Right lobe of liver (tissue), 5 donors: ENCODE results near the gene ZNF383. TPM values are rescaled to one million over a fixed set of nuclear protein-coding genes. Genes with fewer than 3 reads are reported as not detected.

ENCODE experiments used
- total RNA-seq, 6 experiments: library from RNA; depleted of rRNA in 2 of 6; stranded (reverse); fragments of >200 nt in 2 of 6; fragmentation: NEBNext Ultra II Directional in 3 of 6; extraction: Animal tissue kit (Norgen Biotek cat#: 25700) in 3 of 6; gene quantifications; one replicate each; pipeline versions ENCODE4 v1.1.0 to v1.2.4, GENCODE V29; 2016 to 2023
- donor health status: DM: no; HTN: no; CAD: no.
- donor health status: DM: no; HTN: no; CAD: no.
- donor health status: DM: no; HTN: yes; CAD: no.
- donor health status: DM: no; HTN: yes; CAD: no.

Gene ZNF383
- total RNA-seq, 6 experiments from 2014 or later = 2.5 to 4.4 (median 2.7) TPM

Other genes with a start within 250 kb of the ZNF383 start
- gene ZNF420, start 139.8 kb upstream of the ZNF383 start, total RNA-seq = 1 to 10 TPM; 1.9 to 5.3 (median 3.5) TPM
- 1 to 10 TPM; 2.2 to 4.8 (median 3.3) TPM for gene ZNF585A, start 45.5 kb upstream of the ZNF383 start, total RNA-seq
- 1 to 10 TPM; 2.4 to 7.1 (median 5.0) TPM for gene ZNF585B, start 7.7 kb upstream of the ZNF383 start, total RNA-seq
- gene ZNF527, start 152.9 kb downstream of the ZNF383 start, total RNA-seq = 1 to 10 TPM; 2.2 to 3.4 (median 2.6) TPM
- gene ZNF569, start 249.2 kb downstream of the ZNF383 start, total RNA-seq = 1 to 10 TPM; 1.2 to 2.6 (median 1.8) TPM